ENCODE measurements around the gene TEKT2.

DNA sequence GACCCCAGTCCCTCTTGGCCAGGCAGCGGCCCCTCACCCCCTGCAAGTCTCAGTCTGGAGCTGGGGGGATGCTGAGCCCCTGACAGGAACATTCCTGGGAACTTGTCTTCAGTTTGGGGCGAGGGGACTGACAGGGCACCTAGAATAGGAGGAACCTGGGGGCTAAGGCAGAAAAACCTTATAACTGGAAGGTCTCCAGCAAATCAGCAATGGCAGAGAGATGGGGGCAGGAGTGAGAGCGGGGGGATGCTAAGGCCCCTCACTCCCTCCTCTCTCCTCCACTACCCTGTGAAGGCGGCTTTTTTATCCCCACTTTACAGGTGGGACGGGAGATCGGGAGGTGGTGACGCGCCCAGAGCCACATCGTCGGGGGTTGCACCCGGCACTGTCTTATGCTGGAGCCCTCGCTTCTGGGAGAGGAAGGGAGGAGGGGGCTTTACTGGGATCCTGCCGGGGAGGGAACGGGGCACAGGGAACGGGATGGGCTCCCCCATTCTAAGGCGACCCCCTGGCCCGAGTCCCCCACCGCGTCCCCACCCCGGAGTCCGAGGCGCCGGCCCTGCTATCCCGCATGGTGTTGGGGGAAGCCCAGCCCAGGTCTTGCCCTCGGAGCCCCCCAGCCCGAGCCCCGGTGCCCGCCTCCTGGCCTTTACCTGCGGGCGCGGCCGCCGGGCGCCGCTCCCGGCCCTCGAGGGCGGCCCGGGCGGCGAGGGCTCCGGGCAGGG is 40.7 kb downstream of the TEKT2 start:
- no peak for TF ChIP-seq CTCF (IDR thresholded peaks at IDR 0.05)
- no peak for TF ChIP-seq POLR2AphosphoS5 (IDR thresholded peaks at IDR 0.05)
- TF ChIP-seq POLR2A (IDR thresholded peaks at IDR 0.05): no peak

All from breast epithelium (tissue), 3 donors.